IMR-90 (cell line): ENCODE measurements around the gene ATP2B2. TPM values are rescaled to one million over a fixed set of nuclear protein-coding genes. Genes with fewer than 3 reads are reported as not detected.

ENCODE experiments used
- ATAC-seq: fragments of 200-7000 bp; cut with Tn5 transposase; 2 replicates; pipeline ENCODE4 v1.9.1; 2020; ENCODE audit warnings: low read depth, mild to moderate bottlenecking, moderate library complexity
- BruUV-seq: library from RNA; stranded (reverse); fragments of 400-500 nt; replicated peaks from 2 replicates; lab custom pipeline; 2021; lab: Mats Ljungman, UMichigan
- CTCF ChIA-PET: fragments of 300-600 bp; formaldehyde crosslinking; extraction: SDS; loops from one replicate; lab custom pipeline; 2021; ENCODE audit warnings: antibody characterized with exemption; lab: Yijun Ruan, JAX
- POLR2A ChIA-PET: fragments of 300-600 bp; sonication (Branson Sonifier 250); formaldehyde crosslinking; loops from one replicate; lab custom pipeline; 2022; ENCODE audit warnings: antibody characterized with exemption; ENCODE audit not compliant: unreplicated experiment; lab: Charles Lee
- DNase-seq: peaks from one replicate; pipeline ENCODE4 v3.0.0; 2013
- H2AFZ ChIP-seq: replicated peaks from 2 replicates; pipeline ENCODE3; 2013; ENCODE audit warnings: low read length, mild to moderate bottlenecking; ENCODE audit not compliant: poor library complexity
- H2AK5ac ChIP-seq: 2 replicates; pipeline ENCODE4 v1.6.1; 2013; ENCODE audit warnings: low read depth, low read length, inconsistent platforms
- H2AK9ac ChIP-seq: replicated peaks from 2 replicates; pipeline ENCODE3; 2013; ENCODE audit warnings: mild to moderate bottlenecking, low read depth, low read length, moderate library complexity; ENCODE audit not compliant: poor library complexity
- H2BK120ac ChIP-seq: 2 replicates; pipeline ENCODE4 v1.6.1; 2013; ENCODE audit warnings: low read depth, low read length, inconsistent platforms
- H2BK15ac ChIP-seq: 3 replicates; pipeline ENCODE4 v1.6.1; 2013; ENCODE audit warnings: low read depth, low read length, inconsistent platforms
- H2BK20ac ChIP-seq: 2 replicates; pipeline ENCODE4 v1.6.1; 2013; ENCODE audit warnings: low read depth, mild to moderate bottlenecking, inconsistent platforms, low read length, moderate library complexity
- H2BK5ac ChIP-seq: 2 replicates; pipeline ENCODE4 v1.6.1; 2013; ENCODE audit warnings: mild to moderate bottlenecking, low read depth, low read length, inconsistent platforms; ENCODE audit not compliant: poor library complexity, severe bottlenecking
- H3K14ac ChIP-seq: replicated peaks from 2 replicates; pipeline ENCODE4 v1.6.1; 2013; ENCODE audit warnings: low read depth, low read length, inconsistent platforms
- H3K18ac ChIP-seq: 2 replicates; pipeline ENCODE4 v1.6.1; 2013; ENCODE audit warnings: low read depth, low read length, control low read depth
- H3K23ac ChIP-seq: 2 replicates; pipeline ENCODE4 v1.6.1; 2013; ENCODE audit warnings: low read depth, low read length, inconsistent platforms
- H3K27ac ChIP-seq: 2 replicates; pipeline ENCODE4 v1.5.1; 2013; ENCODE audit warnings: mild to moderate bottlenecking, control low read depth, low read length; ENCODE audit not compliant: insufficient read depth
- H3K27me3 ChIP-seq: 2 replicates; pipeline ENCODE4 v1.6.1; 2013; ENCODE audit warnings: low read length; ENCODE audit not compliant: control insufficient read depth, insufficient read depth
- H3K36me3 ChIP-seq: 2 replicates; pipeline ENCODE4 v1.6.1; 2013; ENCODE audit warnings: low read length, mixed read lengths; ENCODE audit not compliant: control insufficient read depth, insufficient read depth
- H3K4ac ChIP-seq: 2 replicates; pipeline ENCODE4 v1.6.1; 2013; ENCODE audit warnings: low read depth, low read length, inconsistent platforms
- H3K4me1 ChIP-seq: 2 replicates; pipeline ENCODE4 v1.6.1; 2013; ENCODE audit warnings: low read length, mixed read lengths; ENCODE audit not compliant: control insufficient read depth, insufficient read depth
- H3K4me2 ChIP-seq: 2 replicates; pipeline ENCODE4 v1.6.1; 2013; ENCODE audit warnings: low read depth, mild to moderate bottlenecking, control low read depth, low read length, moderate library complexity
- H3K4me3 ChIP-seq: 2 replicates; pipeline ENCODE4 v1.5.1; 2013; ENCODE audit warnings: low read depth, mild to moderate bottlenecking, control low read depth, low read length, moderate library complexity; ENCODE audit not compliant: insufficient read depth
- H3K56ac ChIP-seq: 2 replicates; pipeline ENCODE4 v1.6.1; 2013; ENCODE audit warnings: low read length, inconsistent platforms; ENCODE audit not compliant: insufficient read depth; ENCODE audit errors: extremely low read depth
- H3K79me1 ChIP-seq, 2 experiments: 2 replicates each; pipeline ENCODE4 v1.6.1; 2013; ENCODE audit warnings: low read length in 2 of 2, inconsistent platforms in 1 of 2, low read depth in 1 of 2
- H3K9ac ChIP-seq: 2 replicates; pipeline ENCODE4 v1.6.1; 2013; ENCODE audit warnings: low read depth, low read length, control low read depth
- H3K9me1 ChIP-seq: 2 replicates; pipeline ENCODE4 v1.6.1; 2013; ENCODE audit warnings: low read length, inconsistent platforms; ENCODE audit not compliant: insufficient read depth
- H3K9me3 ChIP-seq: 2 replicates; pipeline ENCODE4 v1.6.1; 2013; ENCODE audit warnings: low read length; ENCODE audit not compliant: control insufficient read depth, insufficient read depth
- H4K20me1 ChIP-seq: 2 replicates; pipeline ENCODE4 v1.6.1; 2013; ENCODE audit warnings: low read length, inconsistent platforms; ENCODE audit not compliant: insufficient read depth
- H4K5ac ChIP-seq: 2 replicates; pipeline ENCODE4 v1.6.1; 2013; ENCODE audit warnings: mild to moderate bottlenecking, low read depth, low read length, control low read depth
- H4K8ac ChIP-seq, 2 experiments: 2 replicates each; pipeline ENCODE4 v1.6.1; 2013; ENCODE audit warnings: low read depth in 2 of 2, low read length in 2 of 2, control low read depth in 1 of 2, inconsistent platforms in 1 of 2
- H4K91ac ChIP-seq: 2 replicates; pipeline ENCODE4 v1.6.1; 2013; ENCODE audit warnings: low read depth, low read length, inconsistent platforms; ENCODE audit not compliant: insufficient read depth
- CTCF ChIP-seq: conservative IDR thresholded peaks from 2 replicates; pipeline ENCODE4 v1.5.1; 2012; ENCODE audit warnings: mild to moderate bottlenecking, low read depth, low read length, improper control_type of control experiment
- ELK1 ChIP-seq: fragments of 150-350 bp; IDR thresholded peaks from 2 replicates; pipeline ENCODE4 v1.6.1; 2016; ENCODE audit warnings: low read depth, mild to moderate bottlenecking, low read length, moderate library complexity, borderline replicate concordance
- FOS ChIP-seq: fragments of 150-350 bp; IDR thresholded peaks from 2 replicates; pipeline ENCODE4 v1.6.1; 2016; ENCODE audit warnings: low read depth, low read length
- MAFK ChIP-seq: IDR thresholded peaks from 2 replicates; pipeline ENCODE4 v1.6.1; 2012; ENCODE audit warnings: low read depth, low read length, improper control_type of control experiment
- MXI1 ChIP-seq: IDR thresholded peaks from 2 replicates; pipeline ENCODE4 v1.6.1; 2012; ENCODE audit warnings: low read depth, mild to moderate bottlenecking, low read length, moderate library complexity, borderline replicate concordance
- NFE2L2 ChIP-seq: fragments of 150-350 bp; IDR thresholded peaks from 2 replicates; pipeline ENCODE4 v1.6.1; 2016; ENCODE audit warnings: low read depth, mild to moderate bottlenecking, low read length
- POLR2A ChIP-seq: IDR thresholded peaks from 2 replicates; pipeline ENCODE4 v1.6.1; 2012; ENCODE audit warnings: mild to moderate bottlenecking, low read depth, low read length
- RAD21 ChIP-seq: IDR thresholded peaks from 2 replicates; pipeline ENCODE4 v1.6.1; 2012; ENCODE audit warnings: low read length, improper control_type of control experiment
- RCOR1 ChIP-seq: IDR thresholded peaks from 2 replicates; pipeline ENCODE4 v1.6.1; 2012; ENCODE audit warnings: mild to moderate bottlenecking, low read length, improper control_type of control experiment; ENCODE audit not compliant: insufficient replicate concordance
- WGBS, 2 experiments: methylation state at CpG; one replicate each; pipeline versions ENCODE4 v1.1.5 to v1.1.7; 2013; ENCODE audit warnings: missing lambda C conversion rate in 2 of 2; ENCODE audit not compliant: insufficient read length in 1 of 2; ENCODE audit errors: extremely low coverage in 2 of 2; 5-methylcytosine and 5-hydroxymethylcytosine counted together
- dilution Hi-C: fragments of 300-500 bp; cut with HindIII; formaldehyde crosslinking; loops from one replicate; pipeline ENCODE4 v1.14.3; 2018; ENCODE audit warnings: low sequenced_read_pairs; ENCODE audit not compliant: unreplicated experiment
- in situ Hi-C: fragments of 300-500 bp; cut with MboI; formaldehyde crosslinking; loops from 3 replicates; pipeline ENCODE4 v1.14.3; 2019; ENCODE audit warnings: low sequenced_read_pairs, inconsistent platforms, mixed read lengths
- intact Hi-C: fragments of 100-400 bp; cut with micrococcal nuclease; formaldehyde crosslinking; loops from 2 replicates; pipeline ENCODE4 v1.10.0; 2022
- polyA plus RNA-seq, 3 experiments: library from polyadenylated mRNA; depleted of rRNA; stranded (reverse); fragments of >200 nt; gene quantifications; 2 replicates each; pipeline ENCODE4 v1.2.3, GENCODE V29; 2012; ENCODE audit warnings: low replicate concordance in 1 of 3
- total RNA-seq: library from RNA; depleted of rRNA; stranded (reverse); fragments of >200 nt; gene quantifications from 2 replicates; pipeline ENCODE4 v1.2.3, GENCODE V29; 2012
- TF ChIP-seq, protein P1 (sequence below): fragments of 150-350 bp; IDR thresholded peaks from 2 replicates; pipeline ENCODE4 v1.6.1; 2017; ENCODE audit warnings: mild to moderate bottlenecking, antibody characterized with exemption, low read length, low read depth

ATP2B2 gene
- total and polyA plus RNA-seq, 2 of the 4 experiments (the other 2 are of a cell fraction): under 0.01 to 0.02 TPM

- no peak for TF ChIP-seq RAD21
- no peak for TF ChIP-seq NFE2L2
- TF ChIP-seq POLR2A: no peak
- TF ChIP-seq FOS: no peak
- TF ChIP-seq MAFK: no peak
- no peak for TF ChIP-seq MXI1
- TF ChIP-seq, protein P1, sequence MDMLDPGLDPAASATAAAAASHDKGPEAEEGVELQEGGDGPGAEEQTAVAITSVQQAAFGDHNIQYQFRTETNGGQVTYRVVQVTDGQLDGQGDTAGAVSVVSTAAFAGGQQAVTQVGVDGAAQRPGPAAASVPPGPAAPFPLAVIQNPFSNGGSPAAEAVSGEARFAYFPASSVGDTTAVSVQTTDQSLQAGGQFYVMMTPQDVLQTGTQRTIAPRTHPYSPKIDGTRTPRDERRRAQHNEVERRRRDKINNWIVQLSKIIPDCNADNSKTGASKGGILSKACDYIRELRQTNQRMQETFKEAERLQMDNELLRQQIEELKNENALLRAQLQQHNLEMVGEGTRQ: no peak
- no peak for TF ChIP-seq ELK1
- no peak for TF ChIP-seq RCOR1
- no peak for TF ChIP-seq CTCF
- Histone ChIP-seq H2BK5ac (no peak overlapping the region), H4K20me1 (no peaks in the 10 kb centered on the region; the same call in none of the 2 replicates), H3K14ac (no peak overlapping the region), H3K27ac (no peak overlapping the region), H2BK15ac (no peak overlapping the region), H2BK120ac (no peak overlapping the region), H4K91ac (no peak overlapping the region), H3K4me3 (no peak overlapping the region), H2AK9ac (no peak overlapping the region), H3K18ac (no peak overlapping the region), H3K9me3 (no peaks in the 10 kb centered on the region), H4K8ac (no peak overlapping the region), H3K27me3 (peaks cover 13% of the 10 kb centered on the region), H3K4me1 (no peaks in the 10 kb centered on the region), H3K36me3 (no peaks in the 10 kb centered on the region), H3K23ac (no peak overlapping the region), H4K5ac (no peak overlapping the region), H2AFZ (no peak overlapping the region), H3K9me1 (no peaks in the 10 kb centered on the region; the same call in 1 of the 2 replicates), H2BK20ac (no peak overlapping the region), H3K56ac (no peak overlapping the region), H3K9ac (no peak overlapping the region), H3K79me1 (no peaks in the 10 kb centered on the region), H2AK5ac (no peak overlapping the region), H3K4ac (no peak overlapping the region), H3K4me2 (no peak overlapping the region)
- dilution Hi-C loops (no loop called here), intact Hi-C loops (no loop called here), in situ Hi-C loops (no loop called here)
- BruUV-seq: no TSS peak
- ATAC-seq: no peak
- CTCF ChIA-PET: no interaction called here
- POLR2A ChIA-PET: no interaction called here
- DNase-seq: no peak
- WGBS, 2 experiments: 60% methylated on average over 1 of the region's 2 CpGs; no CpG with 5 or more reads in 1 of the 2 experiments
Observed at GRCh38 chr3:10456981-10457380, 48.4 kb downstream of the ATP2B2 start.
